Astrocyte (in vitro differentiated cells and primary cell): ENCODE results near the gene SH3BP4. TPM values are rescaled to one million over a fixed set of nuclear protein-coding genes. Genes with fewer than 3 reads are reported as not detected.
A peak's percentile ranks its signal among the peaks of the same experiment; 100 is the strongest.

Experiments
- DNase-seq: peaks from one replicate; pipeline ENCODE4 v3.0.0-alpha.2; 2010; ENCODE audit warnings: low read depth
- FAIRE-seq: peaks from 2 replicates; lab custom pipeline; 2011; peaks lifted over from hg19 to GRCh38; lab: Jason Lieb, UNC
- H2AFZ ChIP-seq: 2 replicates; pipeline ENCODE4 v1.6.0; 2012; ENCODE audit warnings: low read depth, low read length, inconsistent platforms
- H3K27ac ChIP-seq: 2 replicates; pipeline ENCODE4 v1.5.1; 2011; ENCODE audit warnings: low read depth, low read length, inconsistent platforms
- H3K27me3 ChIP-seq: 2 replicates; pipeline ENCODE4 v1.6.0; 2011; ENCODE audit warnings: low read length, inconsistent platforms; ENCODE audit not compliant: insufficient read depth
- H3K36me3 ChIP-seq: 2 replicates; pipeline ENCODE4 v1.5.1; 2011; ENCODE audit warnings: low read length, inconsistent platforms; ENCODE audit not compliant: insufficient read depth
- H3K4me1 ChIP-seq: 2 replicates; pipeline ENCODE4 v1.5.1; 2011; ENCODE audit warnings: low read length, inconsistent platforms; ENCODE audit not compliant: insufficient read depth
- H3K4me2 ChIP-seq: 2 replicates; pipeline ENCODE4 v1.6.0; 2012; ENCODE audit warnings: low read length, inconsistent platforms
- H3K4me3 ChIP-seq: 2 replicates; pipeline ENCODE4 v1.5.1; 2011; ENCODE audit warnings: low read depth, mild to moderate bottlenecking, low read length, inconsistent platforms; ENCODE audit not compliant: insufficient read depth
- H3K79me2 ChIP-seq: 2 replicates; pipeline ENCODE4 v1.6.0; 2012; ENCODE audit warnings: mild to moderate bottlenecking, low read length, inconsistent platforms; ENCODE audit not compliant: insufficient read depth
- H3K9ac ChIP-seq: 2 replicates; pipeline ENCODE4 v1.6.0; 2012; ENCODE audit warnings: mild to moderate bottlenecking, low read length, inconsistent platforms
- H3K9me3 ChIP-seq: 2 replicates; pipeline ENCODE4 v1.5.1; 2012; ENCODE audit warnings: low read depth, mild to moderate bottlenecking, low read length, inconsistent platforms; ENCODE audit not compliant: insufficient read depth
- H4K20me1 ChIP-seq: 2 replicates; pipeline ENCODE4 v1.6.0; 2012; ENCODE audit warnings: low read length, inconsistent platforms; ENCODE audit not compliant: insufficient read depth
- H3K27ac Mint-ChIP-seq: one replicate; pipeline ENCODE4 v1.8.0; 2021; ENCODE audit warnings: mild to moderate bottlenecking, mixed read lengths; ENCODE audit not compliant: unreplicated experiment
- H3K27me3 Mint-ChIP-seq: one replicate; pipeline ENCODE4 v1.8.0; 2021; ENCODE audit warnings: low read depth, mixed read lengths; ENCODE audit not compliant: unreplicated experiment
- H3K36me3 Mint-ChIP-seq: one replicate; pipeline ENCODE4 v1.8.0; 2021; ENCODE audit warnings: low read depth, mixed read lengths; ENCODE audit not compliant: unreplicated experiment
- H3K4me1 Mint-ChIP-seq: one replicate; pipeline ENCODE4 v1.8.0; 2021; ENCODE audit warnings: low read depth, mixed read lengths; ENCODE audit not compliant: unreplicated experiment
- H3K4me3 Mint-ChIP-seq: one replicate; pipeline ENCODE4 v1.8.0; 2021; ENCODE audit warnings: mild to moderate bottlenecking, moderate library complexity, mixed read lengths; ENCODE audit not compliant: unreplicated experiment
- H3K9me3 Mint-ChIP-seq: one replicate; pipeline ENCODE4 v1.8.0; 2021; ENCODE audit warnings: mild to moderate bottlenecking, mixed read lengths; ENCODE audit not compliant: unreplicated experiment
- EZH2 ChIP-seq: IDR thresholded peaks from 2 replicates; pipeline ENCODE4 v1.6.1; 2012; ENCODE audit warnings: mild to moderate bottlenecking, low read length, inconsistent platforms; ENCODE audit not compliant: insufficient read depth
- total RNA-seq: library from RNA; stranded (reverse); gene quantifications from 2 replicates; pipeline ENCODE4 v1.2.1, GENCODE V29; 2021
- TF ChIP-seq, protein P1 (sequence below): IDR thresholded peaks from 2 replicates; pipeline ENCODE4 v1.5.1; 2011; ENCODE audit warnings: low read depth, mild to moderate bottlenecking, inconsistent platforms, low read length, moderate library complexity; ENCODE audit not compliant: insufficient read depth

SH3BP4 gene
- total RNA-seq, 1 donor from 2014 or later, result 127 TPM

DNA sequence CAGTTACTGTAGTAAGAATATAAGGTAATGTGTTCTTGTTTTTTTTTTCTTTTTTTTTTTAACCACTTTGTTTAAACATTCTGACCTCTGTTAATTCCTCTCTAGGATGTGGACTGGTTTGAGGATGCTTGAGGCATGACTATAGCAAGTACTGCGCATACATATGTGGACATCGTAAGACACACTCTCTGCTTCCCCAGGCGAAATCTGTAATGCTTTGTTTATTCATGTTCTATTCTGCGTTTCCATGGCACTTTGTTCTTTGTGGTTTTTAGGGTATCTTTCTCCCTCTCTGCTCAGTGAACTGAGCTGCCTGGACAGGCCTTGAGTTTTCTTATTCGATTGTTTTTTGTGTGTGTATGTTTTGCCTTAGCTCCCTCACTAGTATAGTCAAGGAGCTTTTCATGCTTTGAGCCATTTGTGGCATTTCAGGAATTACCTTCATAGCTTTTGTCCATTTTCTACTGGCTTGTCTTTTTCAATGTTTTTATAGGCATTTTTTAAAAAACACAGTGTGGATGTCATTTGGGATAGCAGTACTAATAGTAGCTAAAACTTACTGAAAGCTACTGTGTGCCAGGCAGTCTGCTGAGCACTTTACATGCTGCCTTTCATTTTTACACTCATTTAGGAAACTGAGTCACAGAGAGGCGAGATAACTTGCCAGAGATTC is 1.9 kb upstream of the SH3BP4 start:
- FAIRE-seq (peak; percentile 96), DNase-seq (peak; percentile 100)
- Histone ChIP-seq H3K9me3 (no peaks in the 10 kb centered on the region), H3K4me2 (peak overlapping the region; percentile 85), H3K4me3 (peak overlapping the region; percentile 2), H3K36me3 (no peaks in the 10 kb centered on the region), H3K27me3 (no peaks in the 10 kb centered on the region), H3K27ac (peak overlapping the region; percentile 96), H3K4me1 (peaks cover 37% of the 10 kb centered on the region), H3K9ac (peak overlapping the region; percentile 93), H3K79me2 (peaks cover 32% of the 10 kb centered on the region), H4K20me1 (peaks cover 21% of the 10 kb centered on the region), H2AFZ (no peak overlapping the region)
- Mint-ChIP-seq H3K36me3 (peaks cover 13% of the 10 kb centered on the region), H3K27ac (peak overlapping the region; percentile 98), H3K27me3 (no peaks in the 10 kb centered on the region), H3K4me1 (peaks cover 30% of the 10 kb centered on the region), H3K4me3 (peak overlapping the region; percentile 88), H3K9me3 (peaks cover 2% of the 10 kb centered on the region)
- TF ChIP-seq, protein P1, sequence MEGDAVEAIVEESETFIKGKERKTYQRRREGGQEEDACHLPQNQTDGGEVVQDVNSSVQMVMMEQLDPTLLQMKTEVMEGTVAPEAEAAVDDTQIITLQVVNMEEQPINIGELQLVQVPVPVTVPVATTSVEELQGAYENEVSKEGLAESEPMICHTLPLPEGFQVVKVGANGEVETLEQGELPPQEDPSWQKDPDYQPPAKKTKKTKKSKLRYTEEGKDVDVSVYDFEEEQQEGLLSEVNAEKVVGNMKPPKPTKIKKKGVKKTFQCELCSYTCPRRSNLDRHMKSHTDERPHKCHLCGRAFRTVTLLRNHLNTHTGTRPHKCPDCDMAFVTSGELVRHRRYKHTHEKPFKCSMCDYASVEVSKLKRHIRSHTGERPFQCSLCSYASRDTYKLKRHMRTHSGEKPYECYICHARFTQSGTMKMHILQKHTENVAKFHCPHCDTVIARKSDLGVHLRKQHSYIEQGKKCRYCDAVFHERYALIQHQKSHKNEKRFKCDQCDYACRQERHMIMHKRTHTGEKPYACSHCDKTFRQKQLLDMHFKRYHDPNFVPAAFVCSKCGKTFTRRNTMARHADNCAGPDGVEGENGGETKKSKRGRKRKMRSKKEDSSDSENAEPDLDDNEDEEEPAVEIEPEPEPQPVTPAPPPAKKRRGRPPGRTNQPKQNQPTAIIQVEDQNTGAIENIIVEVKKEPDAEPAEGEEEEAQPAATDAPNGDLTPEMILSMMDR, result no peak
- no peak for TF ChIP-seq EZH2

DNA sequence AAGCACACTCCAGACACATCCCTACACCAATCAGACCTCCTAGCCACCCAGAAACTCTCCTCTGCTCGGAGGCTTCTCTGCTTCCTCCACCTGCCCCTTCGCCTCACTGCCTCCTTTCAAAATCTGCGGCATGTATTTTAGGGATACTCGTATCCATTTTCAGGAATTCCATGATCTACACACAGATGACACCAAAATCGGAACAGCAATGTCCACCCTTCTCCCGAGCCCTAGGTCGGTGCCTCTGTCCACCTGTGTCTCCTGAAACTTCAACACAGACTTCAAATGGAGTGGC is 1.4 kb upstream of the SH3BP4 start:
- Histone ChIP-seq H3K9me3 (no peaks in the 10 kb centered on the region), H3K36me3 (peaks cover 2% of the 10 kb centered on the region), H3K4me3 (peak overlapping the region; percentile 2), H2AFZ (no peak overlapping the region), H3K79me2 (peaks cover 37% of the 10 kb centered on the region), H3K4me2 (peak overlapping the region; percentile 85), H3K27me3 (no peaks in the 10 kb centered on the region), H3K9ac (peak overlapping the region; percentile 93), H4K20me1 (peaks cover 26% of the 10 kb centered on the region), H3K27ac (peak overlapping the region; percentile 96), H3K4me1 (peaks cover 41% of the 10 kb centered on the region)
- Mint-ChIP-seq H3K4me1 (peaks cover 35% of the 10 kb centered on the region), H3K27me3 (no peaks in the 10 kb centered on the region), H3K36me3 (peaks cover 13% of the 10 kb centered on the region), H3K4me3 (peak overlapping the region; percentile 88), H3K9me3 (peaks cover 2% of the 10 kb centered on the region), H3K27ac (peak overlapping the region; percentile 98)
- no peak for DNase-seq
- TF ChIP-seq EZH2, result no peak
- TF ChIP-seq, protein P1, result no peak
- no peak for FAIRE-seq
